HG03571 (cell line): ENCODE results near the gene VPS41.

ENCODE experiments used
- ATAC-seq: cut with Tn5 transposase; IDR thresholded peaks from one replicate; pipeline ENCODE4 v1.9.1; 2021; ENCODE audit not compliant: unreplicated experiment

Gene VPS41

DNA sequence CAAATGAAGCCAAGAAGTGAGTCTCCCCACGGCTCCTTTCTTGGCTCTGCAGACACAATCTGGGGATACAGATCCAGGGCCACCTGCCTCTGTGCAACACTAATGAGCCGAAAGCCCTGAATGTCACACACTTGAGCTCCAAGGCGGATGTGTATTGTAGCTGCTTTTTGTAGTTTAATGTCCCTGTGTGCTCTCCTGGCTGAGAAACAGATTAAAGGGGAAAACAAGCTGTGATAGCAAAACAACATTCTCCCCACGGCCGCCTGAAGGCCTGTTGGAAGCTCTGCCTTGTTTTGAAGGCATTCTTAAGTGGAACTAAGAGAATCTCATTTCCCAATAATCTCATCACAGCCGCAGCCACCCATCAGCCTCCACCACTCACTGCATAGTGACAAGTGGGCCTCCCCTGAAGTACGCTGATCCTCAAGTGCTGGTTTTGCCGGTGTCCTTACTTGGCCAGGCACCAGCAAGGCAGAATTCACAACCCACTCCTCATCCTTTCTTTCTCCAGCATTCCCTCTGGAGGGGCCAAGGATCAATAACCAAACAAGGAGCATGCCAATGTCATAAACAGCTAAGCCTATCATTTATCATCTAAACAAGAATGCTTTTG lies 233.4 kb downstream of the VPS41 start:
- no peak for ATAC-seq

- ATAC-seq = no peak
Measured at GRCh38 chr7:38674513-38674912, 234.5 kb downstream of the VPS41 start.

DNA sequence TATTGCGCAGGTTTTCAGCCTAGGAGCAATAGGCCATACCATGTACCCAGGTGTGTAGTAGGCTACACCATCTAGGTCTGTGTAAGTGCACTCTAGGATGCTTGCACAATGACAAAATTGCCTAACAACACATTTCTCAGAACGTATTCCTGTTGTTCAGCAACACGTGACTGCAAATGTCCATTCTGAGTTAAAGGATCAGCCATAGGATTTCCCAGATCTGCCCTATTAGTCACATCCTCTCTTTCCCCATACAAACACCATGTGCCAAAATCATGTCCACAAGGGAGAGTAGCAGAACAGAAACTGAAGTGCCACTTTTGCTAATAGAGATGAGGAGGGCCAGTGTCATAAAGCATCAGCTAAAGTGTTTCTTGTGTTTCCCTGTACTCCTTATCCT lies 235.2 kb downstream of the VPS41 start:
- ATAC-seq = no peak
